Chondrocyte (in vitro differentiated cells): ENCODE measurements around the gene GLIPR1L2. TPM values are rescaled to one million over a fixed set of nuclear protein-coding genes. Genes with fewer than 3 reads are reported as not detected.
"Not testable (repeated sequence)": the region's sequence is repeated elsewhere in the genome, so short reads cannot be mapped to it uniquely, and the experiment has no call there.

ENCODE experiments used
- DNase-seq: peaks from one replicate; pipeline ENCODE4 v3.0.0; 2021; ENCODE audit warnings: mixed read lengths, low spot score
- H3K27ac Mint-ChIP-seq: one replicate; pipeline ENCODE4 v1.8.0; 2021; ENCODE audit warnings: mild to moderate bottlenecking, moderate library complexity, mixed read lengths; ENCODE audit not compliant: unreplicated experiment
- H3K27me3 Mint-ChIP-seq: 2 replicates; pipeline ENCODE4 v1.8.0; 2021; ENCODE audit warnings: low read depth, mixed read lengths
- H3K36me3 Mint-ChIP-seq: 2 replicates; pipeline ENCODE4 v1.8.0; 2021; ENCODE audit warnings: low read depth, mixed read lengths
- H3K4me1 Mint-ChIP-seq: 2 replicates; pipeline ENCODE4 v1.8.0; 2021; ENCODE audit warnings: low read depth, mild to moderate bottlenecking, mixed read lengths
- H3K4me3 Mint-ChIP-seq: one replicate; pipeline ENCODE4 v1.8.0; 2021; ENCODE audit warnings: mild to moderate bottlenecking, moderate library complexity, mixed read lengths; ENCODE audit not compliant: unreplicated experiment
- H3K9me3 Mint-ChIP-seq: 2 replicates; pipeline ENCODE4 v1.8.0; 2021; ENCODE audit warnings: low read depth, mixed read lengths
- long read RNA-seq: library from polyadenylated mRNA; stranded (forward); transcript quantifications from one replicate; pipeline ENCODE4 v2.0.0, GENCODE V29; 2021
- total RNA-seq: library from RNA; stranded (reverse); gene quantifications from 3 replicates; pipeline ENCODE4 v1.2.1, GENCODE V29; 2021
- TF ChIP-seq, protein P1 (sequence below): fragments of 200-600 bp; sonication (generic); IDR thresholded peaks from 2 replicates; pipeline ENCODE4 v1.5.0; 2021; ENCODE audit warnings: antibody characterized with exemption, mild to moderate bottlenecking, moderate library complexity

Gene GLIPR1L2
- total RNA-seq: 0.44 to 0.97 TPM (median 0.65 TPM) in 3 replicates
- long read RNA-seq, partial matches to known transcripts: 1 of 3 reads
- long read RNA-seq, other reads (novel, unspliced or antisense): 1 of 3 reads

DNA sequence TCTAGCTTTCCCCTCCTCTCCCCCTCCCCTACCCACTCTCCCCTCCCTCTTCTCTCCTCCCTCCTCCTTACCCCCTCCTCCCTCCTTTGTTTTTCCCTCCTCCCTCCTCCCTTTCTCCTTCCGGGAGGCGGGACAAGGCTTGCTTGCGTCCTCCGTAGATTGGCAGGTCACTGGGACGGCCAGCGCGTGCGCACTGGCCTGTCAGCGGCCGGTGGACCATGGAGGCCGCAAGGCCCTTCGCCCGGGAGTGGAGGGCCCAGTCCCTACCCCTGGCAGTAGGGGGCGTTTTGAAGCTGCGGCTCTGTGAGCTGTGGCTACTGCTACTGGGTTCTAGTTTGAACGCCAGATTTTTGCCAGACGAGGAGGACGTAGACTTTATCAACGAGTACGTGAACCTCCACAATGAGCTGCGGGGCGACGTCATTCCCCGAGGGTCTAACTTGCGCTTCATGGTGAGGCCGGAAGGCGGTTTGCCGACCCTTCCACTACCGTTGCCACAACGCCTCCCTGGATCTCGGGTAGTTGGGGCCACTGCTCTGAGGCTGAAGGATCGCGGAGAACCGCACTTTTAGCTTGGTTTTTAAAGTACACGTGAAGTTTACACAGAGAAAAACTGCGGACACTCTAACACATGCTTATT, at the start of gene GLIPR1L2:
Gene GLIPR1L2 (plus strand): TSS at position 191 of the 640 bp plus-strand sequence. CDS start 28 bp downstream, at position 219.
- H3K4me3 Mint-ChIP-seq: peak within 1 kb of the TSS; percentile 83
- no peaks in the 10 kb centered on the region for H3K36me3 Mint-ChIP-seq
- peak within 1 kb of the TSS; percentile 91 for H3K27ac Mint-ChIP-seq
- no peaks in the 10 kb centered on the region for H3K9me3 Mint-ChIP-seq
- TF ChIP-seq, protein P1, sequence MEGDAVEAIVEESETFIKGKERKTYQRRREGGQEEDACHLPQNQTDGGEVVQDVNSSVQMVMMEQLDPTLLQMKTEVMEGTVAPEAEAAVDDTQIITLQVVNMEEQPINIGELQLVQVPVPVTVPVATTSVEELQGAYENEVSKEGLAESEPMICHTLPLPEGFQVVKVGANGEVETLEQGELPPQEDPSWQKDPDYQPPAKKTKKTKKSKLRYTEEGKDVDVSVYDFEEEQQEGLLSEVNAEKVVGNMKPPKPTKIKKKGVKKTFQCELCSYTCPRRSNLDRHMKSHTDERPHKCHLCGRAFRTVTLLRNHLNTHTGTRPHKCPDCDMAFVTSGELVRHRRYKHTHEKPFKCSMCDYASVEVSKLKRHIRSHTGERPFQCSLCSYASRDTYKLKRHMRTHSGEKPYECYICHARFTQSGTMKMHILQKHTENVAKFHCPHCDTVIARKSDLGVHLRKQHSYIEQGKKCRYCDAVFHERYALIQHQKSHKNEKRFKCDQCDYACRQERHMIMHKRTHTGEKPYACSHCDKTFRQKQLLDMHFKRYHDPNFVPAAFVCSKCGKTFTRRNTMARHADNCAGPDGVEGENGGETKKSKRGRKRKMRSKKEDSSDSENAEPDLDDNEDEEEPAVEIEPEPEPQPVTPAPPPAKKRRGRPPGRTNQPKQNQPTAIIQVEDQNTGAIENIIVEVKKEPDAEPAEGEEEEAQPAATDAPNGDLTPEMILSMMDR: peak; percentile 93
- DNase-seq: peak; percentile 96
- H3K27me3 Mint-ChIP-seq: no peaks in the 10 kb centered on the region
- peaks cover 36% of the 10 kb centered on the region for H3K4me1 Mint-ChIP-seq

DNA sequence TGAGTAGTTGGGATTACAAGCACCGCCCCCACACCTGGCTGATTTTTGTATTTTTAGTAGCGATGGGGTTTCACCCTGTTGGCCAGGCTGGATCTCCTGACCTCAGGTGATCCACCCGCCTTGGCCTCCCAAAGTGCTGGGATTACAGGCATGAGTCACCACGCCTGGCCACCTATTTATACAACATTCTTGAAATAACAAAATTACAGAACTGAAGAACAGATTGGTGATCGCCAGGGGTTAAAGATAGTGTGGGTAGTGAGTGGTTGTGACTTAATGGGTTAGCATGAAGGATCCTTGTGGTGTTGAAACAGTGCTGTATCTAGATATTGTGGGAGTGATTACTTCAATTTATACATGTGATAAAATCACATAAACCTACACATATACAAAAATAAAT, 49.0 kb upstream of the GLIPR1L2 start:
- DNase-seq: no peak
- TF ChIP-seq, protein P1: no peak
- H3K27ac Mint-ChIP-seq: no peak overlapping the region
- H3K36me3 Mint-ChIP-seq: no peaks in the 10 kb centered on the region
- no peaks in the 10 kb centered on the region for H3K27me3 Mint-ChIP-seq
- no peak overlapping the region for H3K4me3 Mint-ChIP-seq
- no peaks in the 10 kb centered on the region for H3K9me3 Mint-ChIP-seq
- H3K4me1 Mint-ChIP-seq: no peaks in the 10 kb centered on the region

DNA sequence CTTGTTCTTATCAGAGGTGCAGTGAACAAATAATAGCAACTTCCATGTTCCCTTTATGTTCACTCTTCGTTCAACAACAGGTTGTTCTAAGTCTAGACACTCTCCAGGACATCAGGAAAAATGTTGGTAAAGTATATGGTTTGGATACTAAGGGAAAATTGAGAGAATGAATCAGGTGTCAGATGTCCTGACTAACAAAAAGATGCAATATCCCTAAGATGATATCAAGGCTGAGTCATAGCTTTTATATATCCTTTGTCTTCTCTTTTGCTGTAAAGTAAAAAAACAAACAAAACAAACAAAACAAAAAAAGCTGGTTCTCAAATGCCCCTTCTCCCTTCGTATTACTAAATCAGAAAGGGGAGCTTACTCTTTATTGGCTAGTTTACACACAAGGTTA, 45.4 kb upstream of the GLIPR1L2 start:
- TF ChIP-seq, protein P1: no peak
- no peaks in the 10 kb centered on the region for H3K27me3 Mint-ChIP-seq
- no peak for DNase-seq

DNA sequence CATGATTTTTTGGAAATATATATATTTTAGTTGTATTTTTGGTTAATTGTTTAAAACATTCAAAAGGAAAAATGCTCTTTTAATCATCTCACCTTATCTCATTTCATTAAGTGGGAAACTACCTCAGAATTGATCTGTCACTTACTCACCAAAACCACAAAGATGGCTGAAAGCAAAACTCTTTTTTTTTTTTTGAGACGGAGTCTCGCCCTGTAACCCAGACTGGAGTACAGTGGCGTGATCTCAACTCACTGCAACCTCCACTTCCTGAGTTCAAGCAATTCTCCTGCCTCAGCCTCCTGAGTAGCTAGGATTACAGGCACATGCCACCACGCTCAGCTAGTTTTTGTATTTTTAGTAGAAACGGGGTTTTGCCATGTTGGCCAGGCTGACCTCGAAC, 44.7 kb upstream of the GLIPR1L2 start:
- not testable (repeated sequence) for H3K4me3 Mint-ChIP-seq, H3K9me3 Mint-ChIP-seq, H3K4me1 Mint-ChIP-seq, H3K36me3 Mint-ChIP-seq, H3K27ac Mint-ChIP-seq, DNase-seq, H3K27me3 Mint-ChIP-seq

More for the DNA sequence above, 45.4 kb upstream of the GLIPR1L2 start:
- H3K4me1 Mint-ChIP-seq: no peaks in the 10 kb centered on the region
- H3K4me3 Mint-ChIP-seq: no peak overlapping the region
- H3K27ac Mint-ChIP-seq: no peak overlapping the region
- H3K36me3 Mint-ChIP-seq: no peaks in the 10 kb centered on the region
- no peaks in the 10 kb centered on the region for H3K9me3 Mint-ChIP-seq

DNA sequence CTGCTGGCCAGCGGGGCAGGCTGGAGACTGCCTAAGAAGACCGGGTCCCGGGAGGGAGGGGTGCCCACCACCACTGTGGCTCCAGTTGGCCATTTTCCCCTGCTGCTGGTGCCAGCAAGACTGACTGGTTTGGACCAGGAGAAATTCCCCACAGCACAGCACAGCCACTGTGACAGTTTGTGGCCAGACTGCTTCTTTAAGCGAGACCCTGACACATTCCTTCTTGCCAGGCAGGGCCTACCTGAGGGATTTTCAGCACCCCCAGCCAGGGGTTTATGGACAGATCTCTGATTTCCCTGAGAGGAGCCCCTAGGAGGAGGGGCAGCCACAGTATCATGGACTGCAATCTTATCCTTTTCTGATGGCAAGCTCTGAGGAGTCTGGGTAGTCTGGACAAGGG, 40.9 kb upstream of the GLIPR1L2 start:
- peaks cover 14% of the 10 kb centered on the region for H3K36me3 Mint-ChIP-seq
- peaks cover 32% of the 10 kb centered on the region for H3K9me3 Mint-ChIP-seq
- H3K4me3 Mint-ChIP-seq: no peak overlapping the region
- H3K4me1 Mint-ChIP-seq: no peaks in the 10 kb centered on the region
- TF ChIP-seq, protein P1: no peak
- no peaks in the 10 kb centered on the region for H3K27me3 Mint-ChIP-seq
- no peak for DNase-seq
- H3K27ac Mint-ChIP-seq: no peak overlapping the region

DNA sequence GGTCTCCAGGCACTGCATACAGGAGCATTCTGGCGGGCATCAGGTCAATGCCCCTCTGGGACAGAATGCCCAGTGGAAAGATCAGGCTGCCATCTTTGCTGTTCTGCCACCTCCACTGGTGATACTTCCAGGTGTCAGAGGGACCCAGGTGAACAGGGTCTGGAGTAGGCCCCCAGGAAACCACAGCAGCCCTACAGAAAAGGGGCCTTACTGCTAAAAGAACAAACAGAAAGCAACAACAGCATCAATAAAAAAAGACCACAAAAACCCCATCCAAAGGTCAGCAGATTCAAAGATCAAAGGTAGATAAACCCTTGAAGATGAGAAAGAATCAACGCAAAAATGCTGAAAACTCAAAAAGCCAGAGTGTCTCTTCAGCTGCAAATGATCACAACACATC, 40.5 kb upstream of the GLIPR1L2 start:
- H3K27me3 Mint-ChIP-seq: no peaks in the 10 kb centered on the region

More for the DNA sequence above, 40.5 kb upstream of the GLIPR1L2 start:
- Mint-ChIP-seq H3K4me3 (no peak overlapping the region), H3K4me1 (no peaks in the 10 kb centered on the region), H3K27ac (no peak overlapping the region), H3K36me3 (peaks cover 18% of the 10 kb centered on the region), H3K9me3 (peaks cover 36% of the 10 kb centered on the region)
- TF ChIP-seq, protein P1: no peak
- DNase-seq: no peak
